HG03064 (cell line): ENCODE measurements around the gene BMP2K.

Experiments
- ATAC-seq: cut with Tn5 transposase; IDR thresholded peaks from one replicate; pipeline ENCODE4 v1.9.1; 2021; ENCODE audit warnings: low read depth; ENCODE audit not compliant: unreplicated experiment

The BMP2K gene

DNA sequence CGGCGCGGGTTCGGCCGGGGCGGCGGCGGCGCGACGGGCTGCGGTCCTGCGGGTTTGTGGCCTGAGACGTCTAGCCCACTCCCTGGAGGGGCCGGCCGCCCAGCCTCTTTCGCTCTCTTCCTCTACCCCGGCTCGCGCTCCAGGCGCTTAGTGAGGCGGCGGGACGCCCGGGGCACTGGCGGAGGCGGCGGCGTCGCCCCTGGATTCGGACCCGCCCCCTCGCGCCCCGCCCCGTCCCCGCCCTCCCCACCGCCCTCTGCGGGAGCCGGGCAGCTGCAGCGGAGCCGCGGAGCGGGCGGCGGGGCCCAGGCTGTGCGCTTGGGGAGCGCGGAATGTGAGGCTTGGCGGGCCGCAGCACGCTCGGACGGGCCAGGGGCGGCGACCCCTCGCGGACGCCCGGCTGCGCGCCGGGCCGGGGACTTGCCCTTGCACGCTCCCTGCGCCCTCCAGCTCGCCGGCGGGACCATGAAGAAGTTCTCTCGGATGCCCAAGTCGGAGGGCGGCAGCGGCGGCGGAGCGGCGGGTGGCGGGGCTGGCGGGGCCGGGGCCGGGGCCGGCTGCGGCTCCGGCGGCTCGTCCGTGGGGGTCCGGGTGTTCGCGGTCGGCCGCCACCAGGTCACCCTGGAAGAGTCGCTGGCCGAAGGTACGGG lies at the start of gene BMP2K:
TSS of gene BMP2K (plus strand) at position 272 of the 650 bp plus-strand sequence. CDS start at position 466, 194 bp downstream.
- peak; percentile 78 for ATAC-seq

DNA sequence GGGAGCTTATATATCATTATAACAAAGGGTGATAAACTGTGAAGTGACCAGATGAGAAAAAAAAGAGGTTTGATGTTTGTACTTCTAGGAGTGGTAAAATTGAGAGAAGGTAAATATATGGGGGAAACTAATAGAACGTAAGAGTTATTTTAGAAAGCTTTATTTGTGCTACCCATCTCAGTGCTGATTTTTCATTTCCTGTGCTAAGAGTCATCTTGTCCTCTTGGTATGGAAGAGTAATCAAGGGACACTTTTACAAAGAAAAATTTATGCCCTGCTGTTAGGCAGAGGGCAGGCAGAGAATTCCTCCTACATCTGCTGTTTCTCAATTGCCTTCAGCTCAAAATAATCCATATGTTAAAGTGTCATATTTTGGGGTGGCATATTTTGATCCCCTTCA lies 49.6 kb upstream of the BMP2K start:
- ATAC-seq: no peak

DNA sequence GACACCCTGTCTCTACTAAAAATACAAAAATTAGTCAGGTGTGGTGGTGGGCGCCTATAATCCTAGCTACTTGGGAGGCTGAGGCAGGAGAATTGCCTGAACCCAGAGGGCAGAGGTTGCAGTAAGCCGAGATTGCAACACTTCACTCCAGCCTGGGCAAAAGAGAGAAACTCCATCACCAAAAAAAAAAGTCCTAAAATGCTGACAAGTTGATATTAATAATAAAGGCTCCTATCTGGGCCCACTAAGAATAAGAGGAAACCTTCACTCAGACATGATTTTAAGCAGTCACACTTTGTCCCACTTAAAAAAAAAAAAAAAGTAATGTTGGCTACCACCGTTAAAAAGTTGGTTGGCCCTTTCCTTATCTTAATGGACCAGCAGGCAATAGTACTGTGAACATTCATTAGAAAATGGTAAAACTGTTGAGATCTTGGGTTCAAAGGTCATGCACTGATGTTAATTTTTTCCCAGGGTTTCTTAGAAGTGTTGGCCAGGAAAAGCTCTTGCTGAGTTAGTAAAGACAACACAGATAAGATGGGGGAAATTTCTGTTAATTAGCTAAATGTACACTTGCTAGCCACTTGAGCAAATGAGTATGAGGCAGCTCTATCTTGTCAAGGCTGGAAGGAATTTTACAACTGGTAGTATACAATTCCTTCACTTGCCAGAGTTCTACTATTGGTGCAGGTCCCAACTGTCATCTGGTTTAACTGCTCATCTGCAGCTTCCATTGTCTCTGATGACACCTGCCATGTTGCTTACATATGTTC lies 43.6 kb upstream of the BMP2K start:
- no peak for ATAC-seq

DNA sequence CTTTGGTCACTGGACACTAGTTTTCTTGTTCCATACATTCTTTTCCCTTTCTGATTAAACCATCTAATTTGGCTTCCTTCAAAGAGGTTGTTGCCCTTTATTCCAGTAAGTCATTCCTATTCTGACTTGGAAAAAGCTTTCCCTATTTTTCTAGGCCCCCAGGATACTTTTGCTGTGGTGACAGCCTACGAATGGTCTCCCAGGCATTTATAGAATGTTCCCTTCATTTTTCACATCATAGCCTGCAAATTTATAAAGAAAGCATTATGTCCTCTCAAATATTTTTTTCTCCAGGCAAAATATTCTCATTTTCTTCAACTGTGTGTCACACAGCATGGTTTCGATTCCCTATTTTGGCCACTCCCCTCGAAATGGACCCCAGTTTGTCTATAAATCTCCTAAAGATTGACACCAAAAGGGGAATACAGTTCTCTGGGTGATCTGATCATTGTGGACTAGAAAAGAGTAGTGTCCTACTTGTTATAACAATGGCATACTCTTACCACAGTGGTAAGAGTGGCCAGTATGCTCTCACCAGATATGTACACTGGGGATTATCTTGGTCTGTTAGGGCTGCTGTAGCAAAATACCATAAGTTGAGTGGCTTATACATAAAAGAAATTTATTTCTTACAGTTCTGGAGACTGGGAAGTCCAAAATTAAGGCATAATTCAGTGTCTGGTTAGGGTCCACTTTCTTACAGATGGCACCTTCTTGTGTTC lies 41.5 kb upstream of the BMP2K start:
- no peak for ATAC-seq

DNA sequence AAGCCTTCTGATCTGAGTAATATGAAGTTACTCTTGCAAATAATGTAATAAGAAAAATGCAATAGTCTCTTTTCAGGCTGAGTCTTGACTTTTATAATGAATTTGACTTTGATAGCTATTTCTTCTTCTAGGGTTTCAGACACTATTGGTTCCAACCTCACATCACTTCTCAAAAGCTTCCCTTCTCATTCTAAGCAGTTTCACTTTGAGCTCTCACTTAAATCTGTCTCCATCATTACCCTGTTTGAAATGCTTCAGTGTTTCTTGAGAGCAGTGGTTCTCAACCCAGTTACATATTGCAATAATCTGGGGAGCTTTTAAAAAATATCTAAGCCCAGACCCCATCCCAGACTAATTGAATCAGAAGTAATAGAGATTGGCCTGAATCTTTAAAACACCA lies 40.5 kb upstream of the BMP2K start:
- ATAC-seq: no peak

DNA sequence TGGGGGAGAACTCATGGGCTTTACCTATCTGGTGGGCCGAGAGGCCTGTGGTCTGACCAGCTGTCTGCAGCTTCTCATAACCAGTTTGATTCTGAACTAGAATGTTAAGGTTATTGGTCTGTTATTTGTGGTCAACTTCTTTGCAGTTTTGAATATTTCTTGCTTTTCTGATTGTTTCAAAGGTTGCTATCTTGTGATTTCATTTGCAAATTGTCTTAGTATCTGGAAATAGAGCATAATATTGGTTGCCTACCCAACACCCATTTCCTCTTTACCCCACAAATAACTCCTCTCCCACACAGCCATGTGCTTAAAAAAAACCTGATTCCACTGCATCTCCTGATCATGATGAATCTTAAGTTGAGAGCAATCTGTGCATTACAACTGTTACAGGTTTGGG lies 39.1 kb upstream of the BMP2K start:
- no peak for ATAC-seq

DNA sequence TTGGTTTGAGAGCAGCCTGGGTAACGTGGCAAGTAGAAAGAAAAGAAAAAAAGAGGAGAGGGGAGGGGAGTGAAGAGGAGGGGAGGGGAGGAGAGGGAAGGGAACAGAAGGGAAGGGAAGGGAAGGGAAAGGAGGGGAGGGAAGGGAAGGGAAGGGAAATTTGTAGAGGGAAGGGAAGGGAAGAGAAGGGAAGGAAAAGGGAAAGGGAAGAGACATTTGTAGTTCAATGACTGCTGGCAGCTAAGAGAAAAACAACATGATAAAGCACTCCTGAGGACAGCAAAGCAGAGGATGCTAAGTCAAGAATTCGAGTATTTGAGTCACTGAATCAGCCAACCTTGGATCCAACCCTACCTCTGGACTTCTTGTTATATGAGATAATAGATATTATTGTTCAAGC lies 38.2 kb upstream of the BMP2K start:
- ATAC-seq: no peak

DNA sequence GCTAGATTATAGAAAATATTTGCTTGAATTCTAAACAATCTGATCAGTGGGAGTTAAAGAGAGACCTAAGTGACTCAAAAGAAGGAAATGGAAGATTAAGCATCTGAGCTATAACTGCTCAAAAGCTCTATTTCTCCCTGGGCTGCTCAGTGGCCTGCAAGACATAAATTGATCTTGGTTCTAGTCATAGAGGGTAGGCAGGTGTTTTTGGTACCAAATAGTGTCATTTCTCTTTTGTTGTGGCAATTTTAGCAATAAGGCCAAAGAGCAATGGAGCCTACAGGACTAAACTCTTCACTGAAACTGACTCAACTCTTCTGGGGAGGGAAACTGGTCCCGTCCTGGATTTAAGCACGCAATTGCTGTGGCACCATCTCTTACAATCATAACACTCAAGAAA lies 33.9 kb upstream of the BMP2K start:
- no peak for ATAC-seq

DNA sequence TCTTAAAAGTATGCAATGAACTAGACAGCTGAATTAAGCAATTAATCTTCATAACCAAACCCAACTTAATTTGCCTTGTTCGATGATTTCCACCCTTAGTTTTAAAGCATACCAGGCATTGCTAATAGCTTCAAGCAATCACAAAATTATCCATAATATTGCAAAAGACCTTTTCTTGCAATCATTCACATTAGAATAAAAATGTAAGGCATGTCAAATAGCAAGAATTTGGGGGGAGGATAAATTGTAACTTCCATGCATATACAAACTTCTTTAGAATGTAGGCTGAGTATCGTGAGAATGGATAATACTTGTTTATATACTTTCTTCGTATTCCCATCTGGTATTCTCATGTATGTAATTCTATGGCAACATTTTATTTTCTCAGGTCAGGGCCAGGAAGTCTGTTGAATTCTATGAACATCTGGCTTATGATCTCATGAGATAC lies 28.7 kb upstream of the BMP2K start:
- no peak for ATAC-seq

DNA sequence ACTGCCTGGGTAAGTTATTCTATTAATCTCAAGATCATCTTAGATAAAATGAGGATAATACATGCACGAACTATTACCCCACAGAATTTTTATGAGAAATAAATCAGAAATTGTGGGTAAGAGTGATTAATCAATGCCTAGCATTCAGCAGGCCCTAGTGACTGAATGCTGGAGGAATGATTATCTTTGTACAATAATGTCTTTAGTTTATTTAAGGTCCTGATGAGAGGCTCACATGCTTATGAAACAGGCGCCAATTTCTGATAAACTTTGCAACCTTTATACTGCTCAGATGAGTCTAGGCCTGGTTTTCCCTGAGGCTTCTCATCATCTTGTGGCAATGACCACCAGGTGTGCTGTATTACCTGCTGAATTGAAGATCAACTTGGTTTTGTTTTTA lies 27.8 kb upstream of the BMP2K start:
- no peak for ATAC-seq

DNA sequence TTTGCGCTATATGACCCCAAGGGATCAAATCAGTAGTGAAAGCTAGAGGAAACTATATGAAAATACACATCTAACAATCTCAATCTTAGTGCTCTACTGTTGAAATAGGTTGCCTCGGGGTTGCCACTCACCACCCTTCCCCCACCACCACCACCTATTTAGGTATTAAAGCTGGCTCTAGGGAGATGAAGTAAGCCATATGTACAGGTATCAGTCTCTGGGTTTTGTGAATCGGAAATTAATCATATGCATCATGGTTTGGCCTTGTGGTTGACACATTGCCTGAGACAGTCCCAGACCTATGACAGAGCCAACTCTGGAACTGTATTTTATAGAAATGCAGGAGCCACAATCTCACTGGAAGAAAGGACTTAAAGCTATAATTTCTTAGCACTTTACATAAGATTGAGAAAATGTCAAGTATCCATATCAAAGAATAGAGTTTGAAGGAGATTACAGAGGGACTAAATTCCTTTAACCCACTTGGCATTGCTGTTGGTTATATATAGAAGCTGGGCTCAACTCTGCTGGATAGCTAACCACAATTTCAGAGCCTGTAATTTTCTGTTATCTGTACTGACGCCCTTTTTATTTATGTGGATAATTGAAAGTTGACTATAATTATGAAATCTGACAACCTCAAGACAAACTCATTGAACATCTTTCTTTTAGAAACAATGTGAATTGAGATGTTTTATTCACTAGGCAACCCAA lies 26.7 kb upstream of the BMP2K start:
- ATAC-seq: peak; percentile 46

DNA sequence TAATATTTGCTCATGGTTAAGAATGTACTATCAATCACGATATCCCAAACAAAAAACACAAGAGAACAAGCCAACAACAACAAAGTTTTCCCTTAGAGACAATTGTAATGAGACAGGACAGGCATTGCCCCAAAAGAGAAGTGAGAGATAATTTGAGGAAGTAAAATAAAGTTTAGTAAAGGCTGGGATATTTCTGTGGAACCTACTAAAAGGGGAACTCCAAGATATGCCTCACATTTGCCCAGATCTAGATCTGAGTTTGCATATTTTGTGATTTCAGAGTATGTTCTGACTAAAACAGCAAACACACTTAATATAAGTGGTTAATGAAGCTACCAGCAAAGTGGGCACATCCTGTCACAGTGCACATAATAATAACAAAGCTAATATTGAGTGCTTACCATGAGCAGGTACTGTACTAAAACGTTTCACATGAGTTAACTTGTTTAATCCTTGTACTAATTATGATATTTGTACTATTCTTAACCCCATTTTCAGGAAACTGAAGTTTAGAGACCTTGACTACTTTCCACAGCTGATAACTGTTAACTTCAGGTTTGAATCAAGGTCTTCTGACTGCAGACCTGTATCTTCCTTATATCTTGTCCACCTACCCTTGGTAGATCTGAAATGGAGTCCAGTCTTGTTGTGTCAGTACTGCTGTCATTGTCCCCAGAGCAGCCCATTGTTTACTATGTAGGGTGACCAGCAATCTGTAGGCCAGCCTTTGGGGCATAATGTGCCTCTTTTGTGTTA lies 26.0 kb upstream of the BMP2K start:
- peak; percentile 79 for ATAC-seq

DNA sequence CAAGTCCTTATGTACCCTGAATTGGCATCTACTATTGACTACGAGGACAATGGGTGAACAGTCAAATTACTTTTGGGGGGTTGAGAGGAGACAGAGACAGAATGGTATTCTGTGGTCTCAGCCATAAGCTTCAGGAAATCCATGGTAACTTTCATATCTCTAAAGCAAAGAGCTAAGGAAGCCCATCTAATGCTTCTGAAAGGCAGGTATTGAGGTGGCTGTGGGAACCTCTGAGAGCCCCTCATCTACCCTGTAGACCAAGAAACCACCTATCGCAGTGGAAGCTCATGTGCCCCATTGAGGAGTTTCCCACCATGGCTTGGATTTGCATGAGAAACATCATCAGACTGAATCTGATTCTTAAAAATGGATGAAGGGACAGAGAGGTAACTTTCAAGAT lies 23.1 kb upstream of the BMP2K start:
- no peak for ATAC-seq

DNA sequence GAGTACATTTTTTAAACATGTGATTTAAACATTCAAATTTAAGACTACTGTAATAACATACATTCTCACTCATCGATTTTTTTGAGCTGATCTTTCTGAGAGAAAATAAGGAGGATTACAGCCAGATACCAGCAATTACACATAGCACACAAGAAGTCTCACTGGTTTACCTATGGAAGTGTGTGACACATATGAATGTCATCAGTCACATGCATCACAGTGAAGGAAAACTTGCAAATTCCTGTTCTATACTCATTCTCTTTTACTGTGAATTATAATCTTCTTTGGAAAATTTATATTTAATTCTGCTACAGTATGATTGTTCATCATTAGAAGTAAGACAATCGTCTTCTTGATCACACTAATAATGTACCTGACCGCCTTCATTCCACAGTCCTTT lies 21.3 kb upstream of the BMP2K start:
- no peak for ATAC-seq

DNA sequence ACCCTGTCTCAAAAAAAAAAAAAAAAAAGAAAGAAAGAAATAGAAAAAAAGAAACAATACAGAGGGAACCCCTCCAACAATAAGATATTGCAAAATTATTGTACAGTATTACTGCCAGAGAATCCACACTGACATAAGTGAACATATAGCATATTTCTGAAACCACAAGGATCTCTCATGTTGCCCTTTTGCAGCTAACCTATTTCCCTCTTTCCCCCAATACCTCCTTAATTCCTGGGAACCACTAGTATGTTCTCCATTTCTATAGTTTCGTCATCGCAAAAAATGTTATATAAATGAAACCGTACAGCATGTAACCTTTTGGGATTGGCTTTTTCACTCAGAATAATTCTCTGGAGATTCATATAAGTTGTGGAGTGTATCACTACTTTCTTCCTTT lies 20.0 kb upstream of the BMP2K start:
- ATAC-seq: no peak

DNA sequence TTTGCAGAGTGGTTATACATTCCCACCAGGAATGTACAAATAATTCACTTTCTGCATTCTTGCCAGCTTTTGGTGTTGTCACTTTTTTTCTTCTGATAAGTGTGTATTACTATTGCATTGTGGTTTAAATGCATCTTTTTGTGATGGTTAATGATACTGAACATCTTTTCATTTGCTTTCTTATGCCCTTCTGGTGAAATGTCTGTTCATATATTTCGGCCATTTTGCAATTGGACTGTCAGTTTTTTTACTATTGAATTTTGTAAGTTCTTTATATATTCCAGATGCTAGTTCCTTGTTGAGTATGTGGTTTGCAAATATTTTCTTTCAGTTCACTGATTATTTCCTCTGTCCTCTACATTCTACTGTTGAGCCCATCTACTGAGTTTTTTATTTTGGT lies 19.4 kb upstream of the BMP2K start:
- ATAC-seq: no peak

DNA sequence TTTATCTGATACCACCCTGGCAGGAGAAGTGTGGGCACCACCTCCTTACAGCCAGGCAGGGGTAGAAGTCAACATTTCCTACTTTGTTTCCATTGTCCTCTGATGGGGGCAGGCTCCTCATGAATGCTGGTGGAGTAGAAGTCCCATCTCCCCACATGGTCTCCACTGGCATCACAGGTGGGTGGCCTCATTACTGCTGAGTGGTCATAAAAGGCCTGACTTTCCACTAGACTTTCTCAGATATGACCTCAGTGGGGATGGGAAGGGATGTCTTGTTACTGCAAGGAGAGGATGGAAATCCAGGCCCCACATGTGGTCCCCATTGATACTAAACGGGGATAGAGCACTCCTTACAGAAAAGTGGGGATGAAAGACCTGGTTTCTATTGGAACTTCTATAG lies 18.6 kb upstream of the BMP2K start:
- no peak for ATAC-seq

DNA sequence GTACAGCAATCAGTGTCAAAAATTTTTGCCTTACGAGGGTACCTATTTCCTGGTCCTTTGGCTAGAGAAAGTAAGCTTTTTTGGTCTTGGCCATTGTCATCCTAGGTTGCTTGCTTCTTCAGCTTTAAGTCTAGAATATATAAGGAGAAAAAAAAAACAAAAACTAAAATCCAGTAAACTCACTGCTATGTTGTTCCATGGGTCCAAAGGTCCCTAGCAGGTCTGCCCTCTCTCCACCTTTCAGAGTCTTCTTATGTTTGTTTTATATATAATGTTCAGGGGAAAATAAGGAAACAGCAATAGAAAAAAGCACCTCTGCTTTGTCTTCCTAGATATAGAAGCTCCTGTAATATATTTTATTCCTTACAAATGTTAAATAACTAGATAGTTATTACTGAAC lies 18.1 kb upstream of the BMP2K start:
- ATAC-seq: no peak

DNA sequence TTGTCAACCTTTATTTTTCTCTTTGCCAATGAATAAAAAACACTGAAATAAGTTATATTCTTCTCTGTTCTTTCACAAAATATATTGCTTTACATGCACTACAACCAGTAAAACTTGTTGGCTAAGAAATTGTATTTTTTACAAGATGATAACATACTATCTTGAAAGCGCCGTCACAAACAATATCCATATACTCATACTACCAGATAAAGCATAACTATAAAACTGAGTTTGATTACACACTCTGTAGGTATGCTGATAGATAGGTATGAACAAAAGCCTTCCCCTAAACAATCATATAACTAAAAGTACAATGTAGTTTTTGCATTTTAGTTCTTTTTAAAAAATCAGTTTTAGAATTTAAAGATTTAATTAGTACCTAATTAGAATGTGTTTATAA lies 13.6 kb upstream of the BMP2K start:
- ATAC-seq: no peak

DNA sequence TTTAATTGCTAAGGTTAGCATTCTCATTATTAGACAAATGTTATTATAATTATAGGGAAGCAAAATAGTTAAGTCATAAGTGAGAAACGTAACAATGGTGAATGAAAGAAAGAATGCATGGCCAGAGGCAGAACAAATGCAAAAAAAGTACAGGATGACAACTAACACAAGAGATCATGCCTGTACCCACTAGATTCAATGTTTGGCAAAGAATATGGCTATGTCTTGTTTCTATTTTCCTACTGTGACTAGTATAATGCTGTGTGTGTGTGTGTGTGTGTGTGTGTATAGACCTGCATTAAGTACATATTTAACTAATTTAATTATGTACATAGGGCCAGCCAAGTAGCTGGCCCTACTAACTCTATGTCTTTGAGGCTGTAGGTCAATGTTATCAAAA lies 12.9 kb upstream of the BMP2K start:
- ATAC-seq: no peak
